BJ (cell line): ENCODE data around the gene ERBB2. TPM values are rescaled to one million over a fixed set of nuclear protein-coding genes. Genes with fewer than 3 reads are reported as not detected.
"Not testable (repeated sequence)": the region's sequence is repeated elsewhere in the genome, so short reads cannot be mapped to it uniquely, and the experiment has no call there.

ENCODE experiments used
- CTCF ChIA-PET: fragments of 350-600 bp; formaldehyde crosslinking; extraction: SDS; loops from one replicate; lab custom pipeline; 2021; ENCODE audit warnings: antibody characterized with exemption, inconsistent platforms; lab: Yijun Ruan, JAX
- POLR2A ChIA-PET: fragments of 300-600 bp; sonication (Branson Sonifier 250); formaldehyde crosslinking; extraction: SDS; loops from one replicate; lab custom pipeline; 2021; ENCODE audit warnings: antibody characterized with exemption; lab: Charles Lee
- DNase-seq: peaks from one replicate; pipeline ENCODE4 v3.0.0-alpha.2; 2011; ENCODE audit warnings: low read depth
- H3K27me3 ChIP-seq: 2 replicates; pipeline ENCODE4 v1.6.0; 2011; ENCODE audit warnings: low read length; ENCODE audit not compliant: control insufficient read depth, insufficient read depth
- H3K36me3 ChIP-seq: 2 replicates; pipeline ENCODE4 v1.5.1; 2011; ENCODE audit warnings: low read length; ENCODE audit not compliant: control insufficient read depth, insufficient read depth
- H3K4me3 ChIP-seq: 2 replicates; pipeline ENCODE4 v1.5.1; 2011; ENCODE audit warnings: low read depth, mild to moderate bottlenecking, control low read depth, low read length
- CTCF ChIP-seq: IDR thresholded peaks from 2 replicates; pipeline ENCODE4 v1.5.1; 2011; ENCODE audit warnings: low read depth, mild to moderate bottlenecking, control low read depth, inconsistent platforms, low read length, moderate library complexity; ENCODE audit not compliant: insufficient read depth
- polyA plus RNA-seq: library from polyadenylated mRNA; depleted of rRNA; stranded (reverse); fragments of >200 nt; gene quantifications from 2 replicates; pipeline ENCODE4 v1.2.3, GENCODE V29; 2011

ERBB2 gene
- polyA plus RNA-seq, 1 experiment, result 35.4 TPM

- ChIA-PET POLR2A (no interaction called here), CTCF (interaction anchor here (0.5 to 2.3 kb wide), 4 partner anchors 8 to 62 kb away, joined by 3 to 7 read pairs (median 4); partner anchors contain the start of genes ERBB2 and MIEN1)
- Histone ChIP-seq H3K4me3 (no peak overlapping the region), H3K36me3 (peaks cover 36% of the 10 kb centered on the region), H3K27me3 (no peaks in the 10 kb centered on the region)
- DNase-seq, result no peak
- no peak for TF ChIP-seq CTCF
These were observed 10.4 kb downstream of the ERBB2 start for GRCh38 chr17:39709998-39710964.

- H3K27me3 ChIP-seq, H3K4me3 ChIP-seq, DNase-seq: not testable (repeated sequence)
- CTCF ChIA-PET, result interaction anchor here (0.9 to 2.3 kb wide), 3 partner anchors 7 to 19 kb away, joined by 4 to 7 read pairs (median 5); partner anchors contain the start of genes ERBB2 and MIEN1
- POLR2A ChIA-PET, result interaction anchor here (0.6 kb wide), 1 partner anchor 75 kb away, joined by 3 read pairs; no protein-coding TSS in a partner anchor
- peaks cover 44% of the 10 kb centered on the region for H3K36me3 ChIP-seq
These were observed 11.2 kb downstream of the ERBB2 start for GRCh38 chr17:39711071-39711470.

DNA sequence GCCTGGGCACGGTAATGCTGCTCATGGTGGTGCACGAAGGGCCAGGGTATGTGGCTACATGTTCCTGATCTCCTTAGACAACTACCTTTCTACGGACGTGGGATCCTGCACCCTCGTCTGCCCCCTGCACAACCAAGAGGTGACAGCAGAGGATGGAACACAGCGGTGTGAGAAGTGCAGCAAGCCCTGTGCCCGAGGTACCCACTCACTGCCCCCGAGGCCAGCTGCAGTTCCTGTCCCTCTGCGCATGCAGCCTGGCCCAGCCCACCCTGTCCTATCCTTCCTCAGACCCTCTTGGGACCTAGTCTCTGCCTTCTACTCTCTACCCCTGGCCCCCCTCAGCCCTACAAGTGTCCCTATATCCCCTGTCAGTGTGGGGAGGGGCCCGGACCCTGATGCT lies 12.0 kb downstream of the ERBB2 start:
- TF ChIP-seq CTCF, result no peak
- CTCF ChIA-PET, result interaction anchor here (1.6 to 2.3 kb wide), 2 partner anchors 18 to 88 kb away, joined by 3 to 7 read pairs; partner anchors contain the start of gene MIEN1
- Histone ChIP-seq H3K36me3 (peaks cover 48% of the 10 kb centered on the region), H3K4me3 (no peak overlapping the region), H3K27me3 (no peaks in the 10 kb centered on the region)
- no peak for DNase-seq
- POLR2A ChIA-PET, result no interaction called here

DNA sequence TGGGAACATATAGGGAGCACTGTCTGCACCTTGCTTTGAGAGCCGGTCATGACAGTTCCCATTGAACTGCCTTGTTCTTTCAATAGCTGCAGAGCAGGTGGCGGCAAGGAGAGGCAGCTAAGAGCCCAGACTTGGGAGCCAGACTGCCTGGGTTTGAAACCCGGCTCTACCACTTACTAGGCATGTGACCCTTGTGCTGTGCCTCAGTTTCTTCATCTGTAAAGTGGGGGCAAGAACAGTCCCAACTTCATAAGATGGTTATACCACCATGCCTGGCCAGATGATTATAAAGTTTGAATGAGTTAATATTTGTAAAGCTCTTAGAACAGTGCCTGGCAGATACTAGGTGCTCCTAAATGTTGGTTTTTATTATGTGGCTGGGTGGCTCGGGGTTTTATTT lies 14.4 kb downstream of the ERBB2 start:
- Histone ChIP-seq H3K36me3 (peaks cover 38% of the 10 kb centered on the region), H3K27me3 (no peaks in the 10 kb centered on the region), H3K4me3 (no peak overlapping the region)
- TF ChIP-seq CTCF, result no peak
- ChIA-PET CTCF (interaction anchor here (1.0 to 1.9 kb wide), 4 partner anchors 9 to 93 kb away, joined by 3 to 6 read pairs (median 4); partner anchors contain the start of genes MIEN1 and PNMT), POLR2A (no interaction called here)
- no peak for DNase-seq

GRCh38 chr17:39715375-39716072 lies 15.7 kb downstream of the ERBB2 start:
- peaks cover 33% of the 10 kb centered on the region for H3K36me3 ChIP-seq
- no peak for DNase-seq
- no peak for TF ChIP-seq CTCF
- CTCF ChIA-PET, result interaction anchor here (1.0 to 1.9 kb wide), 3 partner anchors 11 to 94 kb away, joined by 3 to 6 read pairs (median 5); partner anchors contain the start of gene MIEN1
- H3K27me3 ChIP-seq, result no peaks in the 10 kb centered on the region
- H3K4me3 ChIP-seq, result no peak overlapping the region
- POLR2A ChIA-PET, result no interaction called here
